ENCODE measurements around the gene CALHM2. TPM values are rescaled to one million over a fixed set of nuclear protein-coding genes. Genes with fewer than 3 reads are reported as not detected.

Gene CALHM2
- total RNA-seq, 1 donor from 2014 or later, result not detected

DNA sequence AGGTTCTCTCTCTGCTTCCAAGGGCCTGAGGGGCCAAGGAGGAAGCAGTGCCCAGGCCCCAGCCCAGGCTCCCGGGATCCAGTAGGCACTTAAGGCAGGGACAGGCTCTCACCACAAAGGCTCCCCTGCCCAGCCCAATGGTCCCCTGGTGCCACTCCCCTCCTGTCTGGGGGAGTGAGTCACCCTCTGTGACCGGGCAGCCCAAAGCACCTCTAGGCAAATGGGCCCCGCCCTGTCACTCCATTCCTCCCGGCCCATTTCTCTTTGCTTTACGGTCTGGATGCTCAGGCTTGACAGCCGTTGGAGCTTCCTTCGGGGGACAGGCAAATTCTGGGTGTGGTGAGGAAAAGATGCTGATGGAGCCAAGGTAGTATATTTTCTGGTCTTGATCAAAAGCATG is 27.0 kb upstream of the CALHM2 start, which contains the start of gene CALHM3:
TSS of gene CALHM3 (minus strand) at position 106 of the 400 bp plus-strand sequence. CDS start 208 bp downstream, outside the sequence.
- Mint-ChIP-seq H3K27ac (ENCODE audit: unreplicated experiment) (no peak within 1 kb of the TSS), H3K4me3 (no peak within 1 kb of the TSS)

DNA sequence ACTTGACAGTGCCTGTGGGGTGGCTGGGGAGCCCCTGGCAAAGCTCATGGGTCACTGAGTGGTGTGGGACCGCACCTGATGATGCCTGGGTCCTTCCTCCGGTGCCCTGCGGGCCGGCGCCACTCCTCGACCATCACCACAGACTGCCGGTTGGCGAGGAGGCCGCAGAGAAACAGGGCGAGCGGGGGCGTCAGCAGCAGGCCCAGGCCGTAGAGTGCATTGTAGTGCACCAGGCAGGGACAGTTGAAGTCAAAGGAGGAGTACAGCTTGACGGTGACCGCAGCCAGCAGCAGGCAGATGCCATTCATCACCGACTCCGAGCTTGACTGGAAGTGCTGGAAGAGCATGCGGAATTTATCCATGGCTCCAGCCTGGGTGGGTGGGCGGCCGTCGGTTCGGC is 26.5 kb upstream of the CALHM2 start:
- no peak overlapping the region for H3K4me3 Mint-ChIP-seq
- no peak for DNase-seq (ENCODE audit: low read depth, low spot score)
- TF ChIP-seq CTCF (conservative IDR thresholded peaks at IDR 0.05), result no peak
- no peaks in the 10 kb centered on the region for H3K36me3 Mint-ChIP-seq (ENCODE audit: low read depth)
- H3K4me1 Mint-ChIP-seq, result peaks cover 10% of the 10 kb centered on the region
- no peaks in the 10 kb centered on the region for H3K27me3 Mint-ChIP-seq (ENCODE audit: low read depth)
- no peak overlapping the region for H3K27ac Mint-ChIP-seq (ENCODE audit: unreplicated experiment)
- no peaks in the 10 kb centered on the region for H3K9me3 Mint-ChIP-seq

More for the DNA sequence above, 27.0 kb upstream of the CALHM2 start, which contains the start of gene CALHM3:
- H3K9me3 Mint-ChIP-seq, result no peaks in the 10 kb centered on the region
- no peaks in the 10 kb centered on the region for H3K36me3 Mint-ChIP-seq (ENCODE audit: low read depth)
- no peak for DNase-seq (ENCODE audit: low read depth, low spot score)
- peaks cover 10% of the 10 kb centered on the region for H3K4me1 Mint-ChIP-seq
- no peak for TF ChIP-seq CTCF (conservative IDR thresholded peaks at IDR 0.05)
- H3K27me3 Mint-ChIP-seq (ENCODE audit: low read depth), result no peaks in the 10 kb centered on the region

- no peak for TF ChIP-seq CTCF (conservative IDR thresholded peaks at IDR 0.05)
- Mint-ChIP-seq H3K27ac (ENCODE audit: unreplicated experiment) (no peak overlapping the region), H3K36me3 (ENCODE audit: low read depth) (no peaks in the 10 kb centered on the region), H3K4me1 (peaks cover 3% of the 10 kb centered on the region), H3K4me3 (no peak overlapping the region), H3K9me3 (no peaks in the 10 kb centered on the region), H3K27me3 (ENCODE audit: low read depth) (no peaks in the 10 kb centered on the region)
- no peak for DNase-seq (ENCODE audit: low read depth, low spot score)
Observed at GRCh38 chr10:103476046-103476768, 24.0 kb upstream of the CALHM2 start.

- Mint-ChIP-seq H3K9me3 (no peaks in the 10 kb centered on the region), H3K4me3 (no peak overlapping the region), H3K36me3 (ENCODE audit: low read depth) (no peaks in the 10 kb centered on the region), H3K4me1 (no peaks in the 10 kb centered on the region), H3K27me3 (ENCODE audit: low read depth) (peaks cover 4% of the 10 kb centered on the region), H3K27ac (ENCODE audit: unreplicated experiment) (no peak overlapping the region)
- no peak for TF ChIP-seq CTCF (conservative IDR thresholded peaks at IDR 0.05)
- no peak for DNase-seq (ENCODE audit: low read depth, low spot score)
Observed at GRCh38 chr10:103475437-103475836, 23.3 kb upstream of the CALHM2 start.

- Mint-ChIP-seq H3K4me3 (no peak overlapping the region), H3K27me3 (ENCODE audit: low read depth) (peaks cover 6% of the 10 kb centered on the region), H3K9me3 (no peaks in the 10 kb centered on the region), H3K36me3 (ENCODE audit: low read depth) (no peaks in the 10 kb centered on the region), H3K4me1 (no peaks in the 10 kb centered on the region), H3K27ac (ENCODE audit: unreplicated experiment) (no peak overlapping the region)
- DNase-seq (ENCODE audit: low read depth, low spot score), result no peak
- no peak for TF ChIP-seq CTCF (conservative IDR thresholded peaks at IDR 0.05)
Observed at GRCh38 chr10:103474077-103474476, 21.9 kb upstream of the CALHM2 start.
